D721Med (cell line): ENCODE measurements around the gene CDK14.

Experiments used
- DNase-seq: peaks from one replicate; pipeline ENCODE4 v3.0.0; 2011; ENCODE audit warnings: low spot score; ENCODE audit not compliant: insufficient read length
- FAIRE-seq: peaks from 2 replicates; lab custom pipeline; 2011; peaks lifted over from hg19 to GRCh38; lab: Jason Lieb, UNC
- TF ChIP-seq, protein P1 (sequence below): IDR thresholded peaks from 2 replicates; pipeline ENCODE4 v1.5.1; 2012; ENCODE audit warnings: mild to moderate bottlenecking, control low read depth; ENCODE audit not compliant: insufficient read depth; ENCODE audit errors: missing control alignments

The CDK14 gene

GRCh38 chr7:91005841-91006240, 409.7 kb downstream of the CDK14 start:
- no peak for FAIRE-seq
- TF ChIP-seq, protein P1, sequence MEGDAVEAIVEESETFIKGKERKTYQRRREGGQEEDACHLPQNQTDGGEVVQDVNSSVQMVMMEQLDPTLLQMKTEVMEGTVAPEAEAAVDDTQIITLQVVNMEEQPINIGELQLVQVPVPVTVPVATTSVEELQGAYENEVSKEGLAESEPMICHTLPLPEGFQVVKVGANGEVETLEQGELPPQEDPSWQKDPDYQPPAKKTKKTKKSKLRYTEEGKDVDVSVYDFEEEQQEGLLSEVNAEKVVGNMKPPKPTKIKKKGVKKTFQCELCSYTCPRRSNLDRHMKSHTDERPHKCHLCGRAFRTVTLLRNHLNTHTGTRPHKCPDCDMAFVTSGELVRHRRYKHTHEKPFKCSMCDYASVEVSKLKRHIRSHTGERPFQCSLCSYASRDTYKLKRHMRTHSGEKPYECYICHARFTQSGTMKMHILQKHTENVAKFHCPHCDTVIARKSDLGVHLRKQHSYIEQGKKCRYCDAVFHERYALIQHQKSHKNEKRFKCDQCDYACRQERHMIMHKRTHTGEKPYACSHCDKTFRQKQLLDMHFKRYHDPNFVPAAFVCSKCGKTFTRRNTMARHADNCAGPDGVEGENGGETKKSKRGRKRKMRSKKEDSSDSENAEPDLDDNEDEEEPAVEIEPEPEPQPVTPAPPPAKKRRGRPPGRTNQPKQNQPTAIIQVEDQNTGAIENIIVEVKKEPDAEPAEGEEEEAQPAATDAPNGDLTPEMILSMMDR = no peak
- no peak for DNase-seq

DNA sequence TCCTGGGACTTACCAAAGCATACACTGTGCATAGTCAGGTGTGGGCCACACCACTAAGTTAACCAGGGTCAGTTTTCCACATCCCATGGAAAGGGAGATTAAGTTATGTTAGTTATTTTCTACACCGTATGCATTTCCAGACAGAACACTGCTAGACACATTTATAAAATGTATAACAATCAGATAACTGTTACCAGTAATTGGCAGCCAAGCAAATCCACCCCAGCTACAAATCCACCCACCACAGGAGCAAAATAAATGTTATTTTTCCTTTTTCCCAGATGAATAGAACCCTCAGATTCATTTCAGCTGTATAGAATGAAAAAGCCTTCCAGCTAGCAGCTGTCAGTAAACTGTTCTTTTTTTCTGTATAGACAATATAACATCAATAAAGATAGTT, 411.2 kb downstream of the CDK14 start:
- DNase-seq (no peak), FAIRE-seq (no peak)
- TF ChIP-seq, protein P1 = no peak

- TF ChIP-seq, protein P1 = no peak
- no peak for DNase-seq
- FAIRE-seq = no peak
Observed at GRCh38 chr7:91013078-91013477, 417.0 kb downstream of the CDK14 start.

DNA sequence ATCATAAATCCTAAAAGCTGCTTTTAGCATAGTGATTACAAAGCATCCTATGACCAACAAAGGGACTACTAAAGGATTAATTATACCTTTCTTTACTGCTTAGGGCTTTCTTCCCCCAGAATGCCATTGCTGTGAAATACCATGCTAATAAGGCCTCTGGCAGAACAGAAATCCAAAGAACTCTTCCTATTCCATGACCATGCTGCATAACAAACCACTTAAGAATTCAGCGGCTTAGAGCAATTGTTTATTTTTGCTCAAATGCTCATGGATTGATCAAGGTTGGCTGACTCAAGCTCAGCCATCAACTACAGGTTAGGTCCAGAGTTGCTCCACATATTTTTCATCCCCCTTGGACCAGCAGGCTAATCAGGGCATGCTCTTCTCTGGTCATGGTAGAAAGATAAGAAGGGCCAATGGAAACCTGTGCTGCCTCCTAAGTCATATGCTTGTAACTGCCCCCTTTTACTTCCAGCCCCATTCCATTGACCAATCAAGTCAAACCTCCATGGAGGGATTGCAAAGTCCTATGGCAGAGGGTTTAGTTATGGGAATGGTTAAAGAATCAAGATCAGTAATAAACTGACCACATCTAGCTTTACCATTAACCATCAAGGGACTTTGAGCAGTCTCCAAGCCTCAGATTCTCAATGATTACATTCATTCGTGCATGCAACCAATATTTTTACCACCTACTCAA, 423.7 kb downstream of the CDK14 start:
- no peak for FAIRE-seq
- no peak for DNase-seq
- TF ChIP-seq, protein P1 = no peak

DNA sequence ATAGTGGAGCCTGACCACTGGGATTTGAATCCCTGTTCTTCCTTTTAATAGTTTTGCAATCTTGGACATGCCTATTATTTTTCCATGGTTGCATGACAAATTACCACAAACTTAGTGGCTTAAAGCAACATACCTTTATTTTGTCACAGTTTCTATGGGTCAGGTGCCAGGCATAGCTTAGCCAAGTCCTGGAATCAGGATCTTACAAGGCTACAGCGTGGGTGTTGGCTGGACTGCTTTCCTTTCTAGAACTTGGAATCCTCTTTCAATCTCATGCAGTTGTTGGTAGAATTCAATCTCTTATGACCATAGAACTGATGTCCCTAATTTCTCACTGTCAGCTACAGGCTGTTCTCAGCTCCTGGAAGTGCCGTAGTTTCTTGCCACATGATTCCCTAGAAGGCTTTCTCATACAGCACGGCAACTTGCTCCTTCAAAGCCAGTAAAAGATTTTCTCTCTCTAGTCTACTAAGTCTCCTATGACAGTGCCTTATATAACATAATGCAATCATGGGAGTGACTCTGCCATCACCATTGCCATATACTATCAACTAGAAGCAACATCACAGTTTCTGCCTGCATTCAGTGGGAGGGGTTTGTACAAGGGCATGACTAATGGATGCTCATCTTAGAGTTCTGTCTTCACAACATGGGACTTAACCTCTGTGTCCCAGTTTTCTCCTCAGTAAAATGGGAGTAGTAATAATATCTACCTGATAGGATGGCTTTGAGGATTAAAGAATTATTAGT, 424.7 kb downstream of the CDK14 start:
- FAIRE-seq (no peak), DNase-seq (no peak)
- TF ChIP-seq, protein P1 = no peak

DNA sequence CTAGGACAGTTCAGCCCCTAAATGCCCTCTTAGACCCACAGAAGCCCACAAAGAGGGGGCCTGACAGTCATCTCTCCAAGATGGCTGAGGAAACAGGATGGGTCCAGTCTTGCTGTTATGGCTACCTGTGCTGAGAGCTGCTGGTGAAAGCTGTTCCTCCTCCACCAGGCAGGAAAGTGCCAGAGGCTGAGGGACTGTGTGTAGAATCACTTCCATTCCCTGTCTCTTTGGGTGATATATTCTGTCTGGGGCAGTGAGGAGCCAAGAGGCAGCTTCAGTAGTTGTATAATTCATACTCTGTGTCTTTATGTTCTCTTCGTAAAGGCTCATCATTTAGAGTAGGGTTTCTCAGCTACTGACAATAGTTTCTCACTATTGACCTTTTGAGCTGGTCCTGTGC, 425.8 kb downstream of the CDK14 start:
- FAIRE-seq (no peak), DNase-seq (no peak)
- TF ChIP-seq, protein P1 = no peak

- FAIRE-seq (no peak), DNase-seq (no peak)
- TF ChIP-seq, protein P1 = no peak
Observed at GRCh38 chr7:91025906-91026390, 429.8 kb downstream of the CDK14 start.
